HG03064 (cell line): ENCODE data around the gene PGAP3.

Experiments
- ATAC-seq: cut with Tn5 transposase; IDR thresholded peaks from one replicate; pipeline ENCODE4 v1.9.1; 2021; ENCODE audit warnings: low read depth; ENCODE audit not compliant: unreplicated experiment

PGAP3 gene

GRCh38 chr17:39625198-39625785 lies 62.6 kb downstream of the PGAP3 start:
- no peak for ATAC-seq

GRCh38 chr17:39624313-39624712 lies 63.5 kb downstream of the PGAP3 start:
- no peak for ATAC-seq

GRCh38 chr17:39623356-39623950 lies 64.4 kb downstream of the PGAP3 start:
- ATAC-seq: no peak

- ATAC-seq: no peak
These were observed 65.4 kb downstream of the PGAP3 start for GRCh38 chr17:39622380-39623006.

GRCh38 chr17:39621523-39622379 lies 66.1 kb downstream of the PGAP3 start:
- no peak for ATAC-seq
